ENCODE measurements around the gene ATP10A.

The ATP10A gene

DNA sequence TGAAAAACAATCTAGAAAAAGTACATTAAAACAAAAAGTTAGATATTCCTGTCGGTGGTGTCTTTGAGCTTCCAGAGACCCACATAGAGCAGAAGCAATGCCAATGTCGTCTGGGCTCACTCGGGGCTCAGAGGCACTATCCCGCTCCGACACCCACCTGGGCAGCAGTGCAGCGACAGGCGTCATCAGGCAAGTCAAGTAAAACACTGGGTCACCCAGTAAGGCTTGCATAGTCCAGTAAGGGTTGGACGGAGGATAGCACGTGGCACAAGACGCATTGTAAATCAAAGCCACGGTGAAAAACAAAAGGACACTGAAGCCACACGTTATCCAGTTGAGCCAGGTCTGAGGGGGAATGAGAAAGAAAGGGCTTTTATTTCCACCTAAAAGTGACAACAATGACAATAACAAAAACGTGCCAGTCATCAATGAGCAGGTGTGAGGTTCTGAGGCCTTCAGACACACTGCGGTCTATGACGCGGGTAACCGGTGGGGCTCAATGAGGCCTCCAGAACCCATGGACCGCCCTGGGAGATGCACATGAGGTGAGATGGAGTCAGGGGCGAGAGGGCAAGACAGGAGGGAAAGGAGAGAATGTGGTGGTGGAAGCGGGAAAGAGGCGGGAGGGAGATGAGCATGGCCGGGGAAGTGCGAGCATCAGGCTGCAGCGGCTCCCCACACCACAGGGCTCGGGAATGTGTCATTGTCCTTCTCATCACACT, 183.0 kb downstream of the ATP10A start:
- Mint-ChIP-seq H3K27me3 (no peaks in the 10 kb centered on the region), H3K36me3 (ENCODE audit: insufficient read depth) (peaks cover 3% of the 10 kb centered on the region), H3K27ac (ENCODE audit: low read depth) (no peak overlapping the region), H3K4me1 (no peaks in the 10 kb centered on the region), H3K4me3 (no peak overlapping the region), H3K9me3 (peaks cover 6% of the 10 kb centered on the region)
- DNase-seq (ENCODE audit: low spot score in 2 of 2) (no peak), ATAC-seq (replicated peaks; ENCODE audit: extremely low read depth, poor library complexity, severe bottlenecking) (no peak)

- DNase-seq (ENCODE audit: low spot score in 2 of 2) (no peak), ATAC-seq (replicated peaks; ENCODE audit: extremely low read depth, poor library complexity, severe bottlenecking) (no peak)
- Mint-ChIP-seq H3K4me3 (no peak overlapping the region), H3K27me3 (no peaks in the 10 kb centered on the region), H3K36me3 (ENCODE audit: insufficient read depth) (peaks cover 3% of the 10 kb centered on the region), H3K27ac (ENCODE audit: low read depth) (no peak overlapping the region), H3K4me1 (no peaks in the 10 kb centered on the region), H3K9me3 (peaks cover 6% of the 10 kb centered on the region)
These were observed 183.6 kb downstream of the ATP10A start for GRCh38 chr15:25679492-25679891.

- H3K4me1 Mint-ChIP-seq = no peaks in the 10 kb centered on the region
- DNase-seq (ENCODE audit: low spot score in 2 of 2) (no peak), ATAC-seq (replicated peaks; ENCODE audit: extremely low read depth, poor library complexity, severe bottlenecking) (no peak)
- H3K27me3 Mint-ChIP-seq = no peaks in the 10 kb centered on the region
- no peak overlapping the region for H3K27ac Mint-ChIP-seq (ENCODE audit: low read depth)
- H3K36me3 Mint-ChIP-seq (ENCODE audit: insufficient read depth) = peaks cover 3% of the 10 kb centered on the region
- no peak overlapping the region for H3K4me3 Mint-ChIP-seq
- peaks cover 6% of the 10 kb centered on the region for H3K9me3 Mint-ChIP-seq
These were observed 184.6 kb downstream of the ATP10A start for GRCh38 chr15:25678500-25678855.

DNA sequence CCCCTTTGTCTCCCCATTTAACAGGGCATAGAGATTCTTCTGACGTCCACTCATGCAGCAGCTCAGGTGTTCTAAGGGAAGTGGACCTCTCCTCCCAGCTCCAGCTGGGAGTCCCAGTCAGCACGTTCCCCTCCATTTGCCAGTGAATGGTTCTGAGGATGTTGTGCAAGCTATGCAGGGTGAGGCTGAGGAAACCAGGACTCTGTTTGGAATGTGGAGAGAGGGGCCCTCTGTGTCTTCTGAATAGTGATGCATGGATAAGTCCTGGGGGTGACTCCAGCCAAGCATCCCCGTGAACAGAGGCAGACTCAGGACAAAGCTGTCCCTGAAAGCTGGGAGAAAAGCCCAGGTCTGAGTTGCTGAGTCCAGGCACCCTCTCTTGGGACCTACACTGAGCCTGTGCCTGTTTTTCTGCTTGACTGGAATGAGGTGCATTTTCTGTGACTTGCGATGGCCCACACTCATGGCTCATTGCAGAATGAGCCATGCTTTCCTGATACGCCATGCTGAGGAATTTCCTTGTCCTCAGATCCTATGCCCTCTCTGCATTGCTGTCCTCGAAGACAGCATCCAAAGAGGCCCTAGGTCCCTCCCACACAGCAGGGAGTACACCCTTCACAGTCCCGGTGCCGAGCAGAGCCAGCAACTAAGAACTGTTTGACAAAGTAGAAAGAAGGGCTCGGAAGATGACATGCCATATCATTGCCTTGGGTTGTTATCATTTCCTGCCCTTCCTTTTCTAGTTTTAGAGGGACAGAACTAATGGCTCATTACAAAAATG, 185.2 kb downstream of the ATP10A start:
- ATAC-seq (replicated peaks; ENCODE audit: extremely low read depth, poor library complexity, severe bottlenecking) = no peak
- H3K27ac Mint-ChIP-seq (ENCODE audit: low read depth) = no peak overlapping the region
- H3K4me1 Mint-ChIP-seq = no peaks in the 10 kb centered on the region
- H3K4me3 Mint-ChIP-seq = no peak overlapping the region
- DNase-seq (ENCODE audit: low spot score in 2 of 2) = no peak
- H3K27me3 Mint-ChIP-seq = no peaks in the 10 kb centered on the region
- H3K36me3 Mint-ChIP-seq (ENCODE audit: insufficient read depth) = peaks cover 2% of the 10 kb centered on the region
- peaks cover under 1% of the 10 kb centered on the region for H3K9me3 Mint-ChIP-seq

DNA sequence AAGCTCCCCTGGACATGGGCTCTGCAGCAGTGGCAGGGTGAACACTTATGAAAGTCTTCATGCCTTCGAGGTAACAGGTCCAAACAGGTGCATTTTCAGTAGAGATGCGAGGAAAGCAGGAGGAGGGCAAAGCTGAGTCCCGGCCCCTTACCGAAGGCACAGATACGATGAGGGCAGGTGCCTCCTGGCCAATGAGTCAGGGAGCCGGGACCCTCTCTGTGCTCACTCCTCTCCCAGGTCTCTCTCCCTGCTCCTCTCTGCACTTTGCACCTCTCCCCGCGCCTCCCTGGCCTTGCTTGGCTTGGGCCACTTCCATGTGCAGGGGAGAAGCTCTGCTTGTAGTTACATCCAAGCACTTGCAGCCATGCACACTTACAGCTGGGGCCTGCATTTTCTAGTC, 187.1 kb downstream of the ATP10A start:
- Mint-ChIP-seq H3K4me1 (no peaks in the 10 kb centered on the region), H3K36me3 (ENCODE audit: insufficient read depth) (no peaks in the 10 kb centered on the region), H3K4me3 (no peak overlapping the region), H3K9me3 (peaks cover 14% of the 10 kb centered on the region), H3K27ac (ENCODE audit: low read depth) (no peak overlapping the region), H3K27me3 (no peaks in the 10 kb centered on the region)
- no peak for ATAC-seq (replicated peaks; ENCODE audit: extremely low read depth, poor library complexity, severe bottlenecking)
- DNase-seq (ENCODE audit: low spot score in 2 of 2) = no peak

DNA sequence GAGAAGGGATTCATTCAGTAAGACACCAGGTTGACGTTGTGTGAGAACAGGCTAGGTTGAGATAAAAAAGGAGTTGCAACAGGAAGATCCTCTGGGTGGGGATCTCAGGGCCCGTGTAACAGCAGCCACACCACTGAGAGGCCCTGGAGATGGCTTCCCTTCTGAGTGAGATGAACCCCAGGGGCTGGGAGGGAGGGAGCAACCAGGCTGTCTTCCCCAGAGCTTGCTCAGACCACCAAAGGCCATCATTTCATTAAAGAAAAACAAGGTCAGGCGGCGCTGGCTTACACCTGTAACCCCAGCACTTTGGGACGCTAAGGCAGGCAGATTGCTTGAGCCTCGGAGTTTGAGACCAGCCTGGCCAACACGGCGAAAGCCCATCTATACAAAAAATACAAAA, 187.7 kb downstream of the ATP10A start:
- Mint-ChIP-seq H3K4me1 (no peaks in the 10 kb centered on the region), H3K27me3 (no peaks in the 10 kb centered on the region), H3K36me3 (ENCODE audit: insufficient read depth) (no peaks in the 10 kb centered on the region), H3K9me3 (peaks cover 14% of the 10 kb centered on the region), H3K4me3 (no peak overlapping the region), H3K27ac (ENCODE audit: low read depth) (no peak overlapping the region)
- ATAC-seq (replicated peaks; ENCODE audit: extremely low read depth, poor library complexity, severe bottlenecking) = no peak
- DNase-seq (ENCODE audit: low spot score in 2 of 2) = no peak

DNA sequence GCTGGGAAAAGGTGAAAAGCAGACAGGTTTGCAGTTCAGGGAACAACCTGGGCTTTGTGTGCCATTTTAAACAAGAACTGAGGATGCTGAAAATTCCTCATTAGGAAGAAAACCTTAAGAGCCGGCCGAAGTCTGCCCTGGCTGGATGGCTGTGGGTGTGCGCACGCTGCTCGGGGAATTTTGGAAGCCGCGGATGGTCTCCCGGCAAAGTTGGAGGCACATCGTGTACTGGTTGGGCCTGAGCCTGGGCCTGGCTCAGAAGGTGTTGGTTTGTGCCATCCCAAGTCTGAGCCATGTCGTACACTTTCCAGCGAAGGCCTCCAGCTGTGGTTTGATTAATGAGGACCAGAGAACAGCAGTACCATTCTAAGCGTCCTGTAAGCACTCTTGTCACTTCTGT, 188.2 kb downstream of the ATP10A start:
- no peak for ATAC-seq (replicated peaks; ENCODE audit: extremely low read depth, poor library complexity, severe bottlenecking)
- no peak overlapping the region for H3K27ac Mint-ChIP-seq (ENCODE audit: low read depth)
- H3K4me3 Mint-ChIP-seq = no peak overlapping the region
- H3K27me3 Mint-ChIP-seq = peaks cover 4% of the 10 kb centered on the region
- no peaks in the 10 kb centered on the region for H3K4me1 Mint-ChIP-seq
- H3K36me3 Mint-ChIP-seq (ENCODE audit: insufficient read depth) = no peaks in the 10 kb centered on the region
- no peak for DNase-seq (ENCODE audit: low spot score in 2 of 2)
- peaks cover 14% of the 10 kb centered on the region for H3K9me3 Mint-ChIP-seq

- H3K4me1 Mint-ChIP-seq = no peaks in the 10 kb centered on the region
- ATAC-seq (replicated peaks; ENCODE audit: extremely low read depth, poor library complexity, severe bottlenecking) = no peak
- H3K36me3 Mint-ChIP-seq (ENCODE audit: insufficient read depth) = no peaks in the 10 kb centered on the region
- H3K9me3 Mint-ChIP-seq = peaks cover 14% of the 10 kb centered on the region
- no peak overlapping the region for H3K27ac Mint-ChIP-seq (ENCODE audit: low read depth)
- peaks cover 10% of the 10 kb centered on the region for H3K27me3 Mint-ChIP-seq
- DNase-seq (ENCODE audit: low spot score in 2 of 2) = no peak
- no peak overlapping the region for H3K4me3 Mint-ChIP-seq
These were observed 189.2 kb downstream of the ATP10A start for GRCh38 chr15:25673972-25674371.

GRCh38 chr15:25673351-25673750, 189.8 kb downstream of the ATP10A start:
- H3K27me3 Mint-ChIP-seq = peaks cover 10% of the 10 kb centered on the region
- no peaks in the 10 kb centered on the region for H3K36me3 Mint-ChIP-seq (ENCODE audit: insufficient read depth)
- no peak overlapping the region for H3K27ac Mint-ChIP-seq (ENCODE audit: low read depth)
- H3K4me1 Mint-ChIP-seq = no peaks in the 10 kb centered on the region
- ATAC-seq (replicated peaks; ENCODE audit: extremely low read depth, poor library complexity, severe bottlenecking) (no peak), DNase-seq (ENCODE audit: low spot score in 2 of 2) (no peak)
- H3K4me3 Mint-ChIP-seq = no peak overlapping the region
- peaks cover 14% of the 10 kb centered on the region for H3K9me3 Mint-ChIP-seq

- no peak for ATAC-seq (replicated peaks; ENCODE audit: extremely low read depth, poor library complexity, severe bottlenecking)
These were observed 192.0 kb downstream of the ATP10A start for GRCh38 chr15:25671132-25671531.

GRCh38 chr15:25670621-25671020, 192.5 kb downstream of the ATP10A start:
- H3K36me3 Mint-ChIP-seq (ENCODE audit: insufficient read depth) = no peaks in the 10 kb centered on the region
- peaks cover 10% of the 10 kb centered on the region for H3K27me3 Mint-ChIP-seq
- H3K4me1 Mint-ChIP-seq = no peaks in the 10 kb centered on the region
- no peak for ATAC-seq (replicated peaks; ENCODE audit: extremely low read depth, poor library complexity, severe bottlenecking)
- H3K9me3 Mint-ChIP-seq = peaks cover 14% of the 10 kb centered on the region
- DNase-seq (ENCODE audit: low spot score in 2 of 2) = no peak
- no peak overlapping the region for H3K27ac Mint-ChIP-seq (ENCODE audit: low read depth)
- H3K4me3 Mint-ChIP-seq = no peak overlapping the region

More at GRCh38 chr15:25671132-25671531, 192.0 kb downstream of the ATP10A start:
- H3K9me3 Mint-ChIP-seq = peaks cover 14% of the 10 kb centered on the region
- DNase-seq (ENCODE audit: low spot score in 2 of 2) = no peak
- peaks cover 10% of the 10 kb centered on the region for H3K27me3 Mint-ChIP-seq
- no peaks in the 10 kb centered on the region for H3K4me1 Mint-ChIP-seq
- H3K36me3 Mint-ChIP-seq (ENCODE audit: insufficient read depth) = no peaks in the 10 kb centered on the region
- no peak overlapping the region for H3K27ac Mint-ChIP-seq (ENCODE audit: low read depth)
- no peak overlapping the region for H3K4me3 Mint-ChIP-seq

GRCh38 chr15:25670025-25670554, 193.0 kb downstream of the ATP10A start:
- DNase-seq (ENCODE audit: low spot score in 2 of 2) = no peak
- H3K9me3 Mint-ChIP-seq = peaks cover 16% of the 10 kb centered on the region

DNA sequence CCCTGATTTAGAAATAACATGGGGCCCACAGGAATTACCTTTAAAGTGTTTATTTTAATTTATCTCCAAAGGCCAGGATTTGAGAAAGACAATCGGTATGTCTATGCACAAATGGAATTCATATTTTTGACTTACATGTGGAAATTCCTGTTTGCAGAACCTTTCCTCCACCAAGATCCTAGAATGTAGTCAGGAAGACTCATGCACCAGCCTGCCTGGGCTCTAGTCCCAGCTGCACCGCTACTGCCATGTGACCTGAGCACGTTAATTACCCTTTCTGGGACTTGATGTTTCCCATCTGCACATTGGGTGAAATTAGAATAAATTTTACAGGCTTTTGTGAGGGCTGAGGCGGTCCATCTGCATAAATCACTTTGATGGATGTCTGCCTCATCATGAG, 194.2 kb downstream of the ATP10A start:
- Mint-ChIP-seq H3K27ac (ENCODE audit: low read depth) (no peak overlapping the region), H3K27me3 (peaks cover 22% of the 10 kb centered on the region), H3K36me3 (ENCODE audit: insufficient read depth) (peaks cover 2% of the 10 kb centered on the region), H3K9me3 (peaks cover 19% of the 10 kb centered on the region), H3K4me1 (no peaks in the 10 kb centered on the region), H3K4me3 (no peak overlapping the region)
- ATAC-seq (replicated peaks; ENCODE audit: extremely low read depth, poor library complexity, severe bottlenecking) (no peak), DNase-seq (ENCODE audit: low spot score in 2 of 2) (no peak)

More at GRCh38 chr15:25670025-25670554, 193.0 kb downstream of the ATP10A start:
- no peak for ATAC-seq (replicated peaks; ENCODE audit: extremely low read depth, poor library complexity, severe bottlenecking)
- peaks cover 2% of the 10 kb centered on the region for H3K36me3 Mint-ChIP-seq (ENCODE audit: insufficient read depth)
- H3K4me3 Mint-ChIP-seq = no peak overlapping the region
- H3K27me3 Mint-ChIP-seq = peaks cover 14% of the 10 kb centered on the region
- no peak overlapping the region for H3K27ac Mint-ChIP-seq (ENCODE audit: low read depth)
- no peaks in the 10 kb centered on the region for H3K4me1 Mint-ChIP-seq

All from central memory CD8-positive, alpha-beta T cell (primary cell).